Tibial artery (tissue), 4 donors: ENCODE results near the gene CDH4.

Experiments
- DNase-seq, 2 donors: peaks; one replicate each; pipeline ENCODE4 v3.0.0-alpha.2; 2019
- H3K27ac ChIP-seq, 2 donors: fragments of 200-600 bp; sonication (generic) in 1 of 2; 1 replicate in 1 of 2; 2 replicates in 1 of 2; pipeline ENCODE4 v1.5.1; 2018 to 2019; ENCODE audit warnings: mild to moderate bottlenecking in 1 of 2
- H3K27me3 ChIP-seq, 2 donors: fragments of 200-600 bp; sonication (generic) in 1 of 2; one replicate each; pipeline versions ENCODE4 v1.5.1 to v1.6.0; 2016 to 2019
- H3K36me3 ChIP-seq, 3 donors: fragments of 200-600 bp; sonication (generic) in 2 of 3; one replicate each; pipeline ENCODE4 v1.5.1; 2016 to 2019; ENCODE audit warnings: mild to moderate bottlenecking in 2 of 3
- H3K4me1 ChIP-seq, 4 donors: fragments of 200-600 bp; sonication (generic) in 2 of 4; 1 replicate in 3 of 4; 2 replicates in 1 of 4; pipeline ENCODE4 v1.5.1; 2016 to 2019
- H3K4me3 ChIP-seq, 2 donors: fragments of 200-600 bp; sonication (generic) in 1 of 2; 1 replicate in 1 of 2; 2 replicates in 1 of 2; pipeline ENCODE4 v1.5.1; 2018 to 2019; ENCODE audit warnings: mild to moderate bottlenecking in 2 of 2
- H3K9me3 ChIP-seq, 3 donors: fragments of 200-600 bp; sonication (generic) in 1 of 3; one replicate each; pipeline ENCODE4 v1.5.1; 2016 to 2019
- intact Hi-C: fragments of 100-400 bp; cut with DNase I; formaldehyde crosslinking; loops from one replicate; pipeline ENCODE4 v1.15.0; 2023; ENCODE audit warnings: low total_unique reads
- TF ChIP-seq, protein P1 (sequence below), 2 experiments: fragments of 200-600 bp in 1 of 2; fragments of 450-650 bp in 1 of 2; IDR thresholded peaks; one replicate each; pipeline ENCODE4 v1.5.1; 2017 to 2019; ENCODE audit warnings: antibody characterized with exemption in 2 of 2, mild to moderate bottlenecking in 1 of 2, moderate library complexity in 1 of 2

The CDH4 gene

DNA sequence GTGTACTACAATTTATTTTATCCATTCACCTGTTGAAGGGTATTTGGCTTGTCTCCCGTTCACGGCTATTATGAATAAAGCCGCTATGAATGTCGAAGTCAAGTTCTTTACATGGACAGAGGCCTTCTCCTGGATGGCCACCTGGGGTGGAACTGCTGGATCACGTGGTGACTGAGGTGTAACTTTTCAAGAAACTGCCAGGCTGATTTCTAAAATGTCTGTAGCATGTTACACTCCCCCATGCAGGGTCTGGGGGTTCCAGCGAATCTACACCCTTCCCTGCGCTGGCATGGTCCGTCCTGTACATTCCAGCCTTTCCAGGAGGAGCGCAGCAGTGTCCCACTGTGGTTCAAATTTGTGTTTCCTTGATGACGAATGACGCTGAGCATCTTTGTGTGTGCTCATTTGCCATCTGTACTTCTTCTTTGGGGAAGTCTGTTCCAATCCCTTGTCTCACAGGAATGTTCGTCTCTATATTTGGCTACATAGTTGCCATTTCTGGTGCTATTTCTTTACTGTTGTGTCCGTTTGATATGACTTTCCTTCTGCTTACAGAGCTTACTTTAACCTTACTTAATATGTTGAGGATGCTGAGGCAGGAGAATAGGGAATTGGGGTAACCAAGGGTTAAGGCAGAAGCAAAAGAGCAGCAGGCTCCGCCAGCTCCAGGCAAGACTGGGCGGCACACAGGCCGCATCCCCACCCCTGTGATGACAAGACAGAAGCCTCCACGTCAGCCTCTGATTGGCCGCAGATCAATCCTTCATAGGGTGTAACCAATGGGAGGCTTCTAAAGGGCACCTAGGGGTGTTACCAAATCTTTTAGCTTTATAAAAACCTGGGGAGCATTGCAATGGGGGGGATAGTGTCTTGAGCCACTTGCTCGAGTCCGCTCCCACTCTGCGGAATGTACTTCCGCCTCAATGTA lies 707.0 kb downstream of the CDH4 start:
- Histone ChIP-seq H3K27me3 (peaks cover 0 to 5% of the 10 kb centered on the region in 2 donors), H3K4me1 (no peaks in the 10 kb centered on the region), H3K27ac (no peak overlapping the region), H3K4me3 (no peak overlapping the region), H3K36me3 (no peaks in the 10 kb centered on the region), H3K9me3 (no peaks in the 10 kb centered on the region)
- TF ChIP-seq, protein P1, sequence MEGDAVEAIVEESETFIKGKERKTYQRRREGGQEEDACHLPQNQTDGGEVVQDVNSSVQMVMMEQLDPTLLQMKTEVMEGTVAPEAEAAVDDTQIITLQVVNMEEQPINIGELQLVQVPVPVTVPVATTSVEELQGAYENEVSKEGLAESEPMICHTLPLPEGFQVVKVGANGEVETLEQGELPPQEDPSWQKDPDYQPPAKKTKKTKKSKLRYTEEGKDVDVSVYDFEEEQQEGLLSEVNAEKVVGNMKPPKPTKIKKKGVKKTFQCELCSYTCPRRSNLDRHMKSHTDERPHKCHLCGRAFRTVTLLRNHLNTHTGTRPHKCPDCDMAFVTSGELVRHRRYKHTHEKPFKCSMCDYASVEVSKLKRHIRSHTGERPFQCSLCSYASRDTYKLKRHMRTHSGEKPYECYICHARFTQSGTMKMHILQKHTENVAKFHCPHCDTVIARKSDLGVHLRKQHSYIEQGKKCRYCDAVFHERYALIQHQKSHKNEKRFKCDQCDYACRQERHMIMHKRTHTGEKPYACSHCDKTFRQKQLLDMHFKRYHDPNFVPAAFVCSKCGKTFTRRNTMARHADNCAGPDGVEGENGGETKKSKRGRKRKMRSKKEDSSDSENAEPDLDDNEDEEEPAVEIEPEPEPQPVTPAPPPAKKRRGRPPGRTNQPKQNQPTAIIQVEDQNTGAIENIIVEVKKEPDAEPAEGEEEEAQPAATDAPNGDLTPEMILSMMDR (IDR thresholded peaks at IDR 0.05), result no peak
- intact Hi-C loops, result no loop called here
- peak in 1 of 2 donors; percentile 43 for DNase-seq

DNA sequence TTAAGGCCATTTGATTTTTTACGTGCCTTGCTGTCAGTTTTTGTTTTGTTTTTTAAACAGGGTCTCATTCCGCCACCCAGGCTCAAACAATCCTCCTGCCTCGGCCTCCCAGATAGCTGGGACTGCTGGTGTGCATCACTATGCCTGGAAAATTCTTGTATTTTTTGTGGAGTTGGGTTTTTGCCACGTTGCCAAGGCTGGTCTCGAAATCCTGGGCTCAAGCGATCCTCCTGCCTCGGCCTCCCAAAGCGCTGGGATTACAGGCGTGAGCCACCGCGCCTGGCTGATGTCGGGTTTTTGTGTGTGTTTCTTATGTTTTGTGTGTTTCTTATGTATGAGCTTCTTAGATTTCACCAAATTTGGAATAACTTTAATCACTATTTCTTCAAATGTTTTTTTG lies 708.8 kb downstream of the CDH4 start:
- intact Hi-C loops, result no loop called here
- Histone ChIP-seq H3K36me3 (no peaks in the 10 kb centered on the region), H3K4me1 (peaks cover 0 to 10% (median 0%) of the 10 kb centered on the region in 4 donors), H3K27ac (no peak overlapping the region), H3K4me3 (no peak overlapping the region), H3K9me3 (no peaks in the 10 kb centered on the region), H3K27me3 (peaks cover 0 to 12% of the 10 kb centered on the region in 2 donors)
- DNase-seq, result peak in 1 of 2 donors; percentile 38
- TF ChIP-seq, protein P1 (IDR thresholded peaks at IDR 0.05), result no peak

DNA sequence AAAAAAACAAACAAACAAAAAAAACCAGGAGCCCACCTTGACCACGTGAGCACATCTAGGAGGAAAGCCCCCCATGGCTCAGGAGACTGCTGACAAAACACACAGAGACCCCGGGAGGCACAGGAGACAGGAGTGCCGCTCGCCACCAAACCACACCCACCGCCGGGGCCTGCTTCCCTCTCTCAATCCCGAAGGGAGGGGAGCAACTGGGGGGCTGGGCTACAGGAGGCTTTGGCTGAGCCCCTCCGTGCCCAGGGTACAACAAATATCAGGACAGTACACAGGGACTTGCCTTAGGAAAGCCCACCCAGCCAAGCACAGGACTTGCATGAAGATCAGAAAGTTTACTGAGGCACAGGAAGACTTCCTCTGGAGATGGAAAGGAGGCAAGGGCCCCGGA lies 711.1 kb downstream of the CDH4 start:
- TF ChIP-seq, protein P1 (IDR thresholded peaks at IDR 0.05), result no peak
- H3K27me3 ChIP-seq, result peaks cover 0 to 30% of the 10 kb centered on the region in 2 donors
- no peak overlapping the region for H3K4me3 ChIP-seq
- DNase-seq, result no peak
- intact Hi-C loops, result no loop called here
- H3K9me3 ChIP-seq, result no peaks in the 10 kb centered on the region
- peaks cover 0 to 10% (median 0%) of the 10 kb centered on the region in 4 donors for H3K4me1 ChIP-seq
- no peaks in the 10 kb centered on the region for H3K36me3 ChIP-seq
- H3K27ac ChIP-seq, result no peak overlapping the region

DNA sequence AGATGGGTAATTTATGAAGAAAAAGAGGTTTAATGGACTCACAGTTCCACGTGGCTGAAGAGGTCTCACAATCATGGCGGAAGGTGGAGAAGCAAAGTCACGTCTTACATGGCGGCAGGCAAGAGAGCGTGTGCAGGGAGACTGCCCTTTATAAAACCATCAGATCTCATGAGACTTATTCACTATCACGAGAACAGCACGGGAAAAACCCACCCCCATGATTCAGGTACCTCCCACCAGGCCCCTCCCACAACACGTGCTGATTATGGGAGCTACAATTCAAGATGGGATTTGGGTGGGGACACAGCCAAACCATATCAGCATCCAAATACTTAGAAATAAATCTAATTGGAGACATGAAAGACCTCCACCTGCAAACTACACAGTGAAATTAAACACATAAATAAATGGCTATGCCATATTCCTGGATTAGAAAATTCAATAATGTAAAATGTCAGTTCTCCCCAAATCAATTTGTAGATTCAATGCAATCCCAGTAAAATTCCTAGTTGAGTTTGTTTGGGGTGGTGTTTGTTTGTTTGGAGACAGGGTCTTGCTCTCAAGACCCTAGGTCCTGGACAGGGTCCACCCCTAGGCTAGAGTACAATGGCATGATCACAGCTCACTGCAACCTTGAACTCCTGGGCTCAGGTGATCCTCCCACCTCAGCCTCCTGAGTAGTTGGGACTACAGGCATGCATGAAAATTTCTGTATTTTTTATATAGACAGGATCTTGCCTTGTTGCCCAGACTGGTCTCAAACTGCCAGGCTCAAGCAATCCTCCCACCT lies 712.0 kb downstream of the CDH4 start:
- Histone ChIP-seq H3K27ac (no peak overlapping the region), H3K4me3 (no peak overlapping the region), H3K9me3 (no peaks in the 10 kb centered on the region), H3K36me3 (no peaks in the 10 kb centered on the region), H3K27me3 (peaks cover 0 to 33% of the 10 kb centered on the region in 2 donors), H3K4me1 (peaks cover 0 to 10% (median 0%) of the 10 kb centered on the region in 4 donors)
- no peak for DNase-seq
- intact Hi-C loops, result no loop called here
- TF ChIP-seq, protein P1 (IDR thresholded peaks at IDR 0.05), result no peak

DNA sequence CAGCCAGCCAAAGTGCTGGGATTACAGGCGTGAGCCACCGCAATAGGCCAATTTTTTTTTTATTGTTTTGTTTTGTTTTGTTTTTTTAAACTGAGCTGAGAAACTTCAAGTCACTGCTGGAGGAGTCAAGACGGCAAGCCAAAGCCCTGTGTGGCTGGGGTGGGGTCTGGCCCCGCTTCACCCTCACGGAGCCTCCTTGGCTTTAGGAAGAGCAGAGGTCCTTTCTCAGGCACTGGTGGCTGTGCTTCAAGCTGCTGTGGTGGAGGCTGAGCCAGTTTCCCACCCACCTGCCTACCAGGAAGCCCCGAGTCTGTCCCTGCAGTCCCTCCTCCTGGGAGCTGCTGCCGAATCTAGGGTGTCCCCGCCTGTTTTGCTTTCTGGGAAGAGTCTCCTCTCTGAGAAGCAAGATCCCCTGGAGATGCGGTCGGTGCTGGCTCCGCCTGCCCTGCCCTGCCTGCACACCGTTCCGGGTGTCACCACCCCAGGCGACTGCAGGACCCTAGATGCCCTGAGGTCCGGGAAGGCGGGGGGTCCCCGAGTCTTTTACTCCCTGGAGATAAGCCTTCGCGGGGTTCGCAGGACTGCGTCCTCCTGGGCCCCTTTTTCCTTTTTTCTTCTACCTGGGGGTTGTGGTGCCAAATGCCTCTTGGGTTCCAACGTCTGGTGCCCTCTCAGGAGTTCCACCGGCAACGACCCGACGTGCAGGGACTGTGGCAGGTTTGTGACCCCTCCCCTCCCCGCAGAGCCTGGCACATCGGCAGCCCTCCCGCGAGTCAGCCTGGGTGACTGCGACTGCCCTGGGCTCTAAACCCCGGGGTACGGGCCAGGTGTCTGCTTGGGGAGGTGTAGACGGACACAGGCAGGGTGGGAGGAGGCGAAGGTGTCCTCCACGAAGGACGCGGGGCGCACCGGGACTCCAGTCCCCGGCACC lies 712.9 kb downstream of the CDH4 start:
- Histone ChIP-seq H3K4me1 (peaks cover 0 to 10% (median 0%) of the 10 kb centered on the region in 4 donors), H3K27me3 (peaks cover 0 to 33% of the 10 kb centered on the region in 2 donors), H3K27ac (no peak overlapping the region), H3K9me3 (no peaks in the 10 kb centered on the region), H3K36me3 (no peaks in the 10 kb centered on the region), H3K4me3 (no peak overlapping the region)
- TF ChIP-seq, protein P1 (IDR thresholded peaks at IDR 0.05), result no peak
- no peak for DNase-seq
- intact Hi-C loops, result no loop called here
